PFSK-1 (cell line): ENCODE results near the gene SMIM7.

ENCODE experiments used
- FOXP2 ChIP-seq: optimal IDR thresholded peaks from 2 replicates; pipeline ENCODE3; 2011; ENCODE audit warnings: borderline replicate concordance, control low read depth, inconsistent platforms; ENCODE audit not compliant: insufficient read depth; ENCODE audit errors: extremely low read length, extremely low read depth
- POLR2AphosphoS5 ChIP-seq: IDR thresholded peaks from 2 replicates; pipeline ENCODE4 v1.6.1; 2012; ENCODE audit warnings: low read depth, mild to moderate bottlenecking, control low read depth, low read length, moderate library complexity
- SIN3A ChIP-seq: IDR thresholded peaks from 2 replicates; pipeline ENCODE4 v1.6.1; 2012; ENCODE audit warnings: mild to moderate bottlenecking, low read length, moderate library complexity, borderline replicate concordance; ENCODE audit not compliant: insufficient read depth
- TAF1 ChIP-seq: IDR thresholded peaks from 2 replicates; pipeline ENCODE4 v1.6.1; 2012; ENCODE audit warnings: low read length, control low read depth, borderline replicate concordance; ENCODE audit not compliant: insufficient read depth
- TF ChIP-seq, protein P1 (sequence below), 2 experiments: IDR thresholded peaks; 2 replicates each; pipeline versions ENCODE4 v1.6.1 to v1.8.0; 2011 to 2012; ENCODE audit warnings: low read depth in 2 of 2, low read length in 2 of 2, control low read depth in 1 of 2, inconsistent platforms in 1 of 2, mild to moderate bottlenecking in 1 of 2, moderate library complexity in 1 of 2; ENCODE audit not compliant: insufficient read depth in 1 of 2

SMIM7 gene

GRCh38 chr19:16603090-16603489 lies 56.9 kb downstream of the SMIM7 start:
- no peak for TF ChIP-seq TAF1
- no peak for TF ChIP-seq FOXP2
- TF ChIP-seq POLR2AphosphoS5: no peak
- no peak for TF ChIP-seq SIN3A
- TF ChIP-seq, protein P1, sequence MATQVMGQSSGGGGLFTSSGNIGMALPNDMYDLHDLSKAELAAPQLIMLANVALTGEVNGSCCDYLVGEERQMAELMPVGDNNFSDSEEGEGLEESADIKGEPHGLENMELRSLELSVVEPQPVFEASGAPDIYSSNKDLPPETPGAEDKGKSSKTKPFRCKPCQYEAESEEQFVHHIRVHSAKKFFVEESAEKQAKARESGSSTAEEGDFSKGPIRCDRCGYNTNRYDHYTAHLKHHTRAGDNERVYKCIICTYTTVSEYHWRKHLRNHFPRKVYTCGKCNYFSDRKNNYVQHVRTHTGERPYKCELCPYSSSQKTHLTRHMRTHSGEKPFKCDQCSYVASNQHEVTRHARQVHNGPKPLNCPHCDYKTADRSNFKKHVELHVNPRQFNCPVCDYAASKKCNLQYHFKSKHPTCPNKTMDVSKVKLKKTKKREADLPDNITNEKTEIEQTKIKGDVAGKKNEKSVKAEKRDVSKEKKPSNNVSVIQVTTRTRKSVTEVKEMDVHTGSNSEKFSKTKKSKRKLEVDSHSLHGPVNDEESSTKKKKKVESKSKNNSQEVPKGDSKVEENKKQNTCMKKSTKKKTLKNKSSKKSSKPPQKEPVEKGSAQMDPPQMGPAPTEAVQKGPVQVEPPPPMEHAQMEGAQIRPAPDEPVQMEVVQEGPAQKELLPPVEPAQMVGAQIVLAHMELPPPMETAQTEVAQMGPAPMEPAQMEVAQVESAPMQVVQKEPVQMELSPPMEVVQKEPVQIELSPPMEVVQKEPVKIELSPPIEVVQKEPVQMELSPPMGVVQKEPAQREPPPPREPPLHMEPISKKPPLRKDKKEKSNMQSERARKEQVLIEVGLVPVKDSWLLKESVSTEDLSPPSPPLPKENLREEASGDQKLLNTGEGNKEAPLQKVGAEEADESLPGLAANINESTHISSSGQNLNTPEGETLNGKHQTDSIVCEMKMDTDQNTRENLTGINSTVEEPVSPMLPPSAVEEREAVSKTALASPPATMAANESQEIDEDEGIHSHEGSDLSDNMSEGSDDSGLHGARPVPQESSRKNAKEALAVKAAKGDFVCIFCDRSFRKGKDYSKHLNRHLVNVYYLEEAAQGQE (IDR thresholded peaks at IDR 0.05; ENCODE audit: insufficient read depth in 1 of 2, low read depth in 2 of 2, low read length in 2 of 2): no peak

GRCh38 chr19:16601378-16602052 lies 58.4 kb downstream of the SMIM7 start:
- TF ChIP-seq, protein P1 (IDR thresholded peaks at IDR 0.05; ENCODE audit: insufficient read depth in 1 of 2, low read depth in 2 of 2, low read length in 2 of 2): no peak
- TF ChIP-seq SIN3A: no peak
- no peak for TF ChIP-seq FOXP2
- no peak for TF ChIP-seq POLR2AphosphoS5
- TF ChIP-seq TAF1: no peak

GRCh38 chr19:16600824-16601223 lies 59.1 kb downstream of the SMIM7 start:
- TF ChIP-seq FOXP2: no peak

DNA sequence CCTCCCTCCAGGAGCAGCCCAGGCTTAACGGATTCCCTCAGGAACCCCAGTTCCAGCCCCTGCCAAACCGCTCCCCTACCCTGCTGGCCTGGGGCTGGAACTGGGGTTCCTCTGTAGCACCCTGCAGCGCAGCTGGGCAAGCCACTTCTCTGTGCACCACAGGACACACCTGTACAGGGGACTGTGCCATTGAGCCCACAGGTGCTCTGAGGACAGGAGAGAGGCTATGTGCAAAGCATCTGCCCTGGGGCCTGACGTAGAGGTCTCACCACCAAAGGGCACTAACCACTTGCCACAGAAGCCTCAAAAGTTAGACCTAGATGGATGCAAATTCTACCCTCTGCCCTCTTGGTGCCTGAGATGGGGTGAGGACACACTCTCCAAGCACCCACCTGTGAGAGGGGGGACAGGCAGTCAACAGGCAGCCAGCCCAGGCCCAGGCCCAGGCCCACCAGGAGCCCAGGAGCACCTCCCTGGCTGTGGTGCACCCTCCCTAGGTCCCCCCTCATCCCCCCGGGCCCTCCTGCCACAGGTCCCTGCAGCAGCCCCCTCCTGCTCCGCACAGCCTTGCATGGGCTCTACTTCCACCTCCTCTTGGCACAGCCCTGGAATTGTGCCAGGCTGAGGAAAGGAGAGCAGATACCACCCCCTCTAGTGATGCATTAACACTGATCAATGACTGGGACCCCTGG lies 60.1 kb downstream of the SMIM7 start:
- no peak for TF ChIP-seq POLR2AphosphoS5
- TF ChIP-seq, protein P1 (IDR thresholded peaks at IDR 0.05; ENCODE audit: insufficient read depth in 1 of 2, low read depth in 2 of 2, low read length in 2 of 2): no peak

GRCh38 chr19:16598848-16599247 lies 61.1 kb downstream of the SMIM7 start:
- TF ChIP-seq TAF1 (no peak), POLR2AphosphoS5 (no peak), FOXP2 (no peak), SIN3A (no peak)
- TF ChIP-seq, protein P1 (IDR thresholded peaks at IDR 0.05; ENCODE audit: insufficient read depth in 1 of 2, low read depth in 2 of 2, low read length in 2 of 2): peak in 1 of 2 experiments; percentile 69; a peak in 1 of 4 replicates
